ENCODE measurements around the gene GABPA. TPM values are rescaled to one million over a fixed set of nuclear protein-coding genes. Genes with fewer than 3 reads are reported as not detected.
"Not testable (repeated sequence)": the region's sequence is repeated elsewhere in the genome, so short reads cannot be mapped to it uniquely, and the experiment has no call there.

Gene GABPA
- total and polyA plus RNA-seq, 2 donors: 16.3 to 75.9 TPM

DNA sequence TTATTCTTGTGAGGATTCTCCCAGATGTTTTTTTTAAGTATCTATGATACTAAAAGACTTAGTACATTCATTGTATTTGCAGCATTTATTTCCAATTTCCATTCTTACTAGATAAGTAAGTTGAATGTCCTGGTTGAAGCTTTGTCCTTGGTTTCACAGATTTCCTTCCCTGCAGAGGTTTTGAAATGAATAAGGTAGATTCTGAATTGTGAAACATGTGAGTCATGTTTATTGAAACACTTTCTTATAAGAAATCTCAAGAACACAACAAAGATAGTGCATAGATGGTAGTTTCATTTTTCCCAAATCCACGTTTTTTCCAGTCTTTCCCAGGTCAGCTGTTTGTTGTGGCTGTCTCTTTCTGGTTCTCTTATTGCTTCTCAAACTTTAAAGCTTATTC is 24.8 kb downstream of the GABPA start:
- Histone ChIP-seq H3K4me3 (ENCODE audit: low read depth, low read length) (no peak overlapping the region), H3K36me3 (ENCODE audit: insufficient read depth) (peaks cover 8% of the 10 kb centered on the region), H3K27ac (ENCODE audit: low read depth) (no peak overlapping the region), H3K4me1 (ENCODE audit: insufficient read depth) (peaks cover 1% of the 10 kb centered on the region)
- 73% methylated on average over 1 of the region's 1 CpG for WGBS
- no peak for DNase-seq (ENCODE audit: extremely low spot score)

DNA sequence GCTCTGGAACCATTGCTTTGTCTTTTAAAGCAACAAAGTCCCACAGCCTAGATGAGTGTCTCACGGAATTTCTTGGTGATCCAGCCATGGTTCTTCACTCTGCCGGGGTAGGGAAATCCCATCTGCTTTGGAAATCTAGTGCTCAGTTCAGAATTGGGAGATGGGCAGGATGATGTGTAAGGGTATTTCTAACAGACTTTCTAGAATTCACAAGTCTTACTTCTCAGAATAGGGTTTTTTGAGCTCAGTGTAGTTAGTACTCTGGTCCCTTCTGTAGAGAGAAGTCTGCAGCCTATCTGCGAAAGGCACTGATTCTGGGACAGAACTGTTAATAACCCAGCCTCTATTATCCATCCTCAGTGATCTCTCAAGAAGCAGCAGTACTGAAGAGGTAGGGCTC is 25.3 kb downstream of the GABPA start:
- Histone ChIP-seq H3K27ac (ENCODE audit: low read depth) (no peak overlapping the region), H3K4me1 (ENCODE audit: insufficient read depth) (peaks cover 1% of the 10 kb centered on the region), H3K4me3 (ENCODE audit: low read depth, low read length) (no peak overlapping the region), H3K36me3 (ENCODE audit: insufficient read depth) (peaks cover 8% of the 10 kb centered on the region)
- no peak for DNase-seq (ENCODE audit: extremely low spot score)
- 98% methylated on average over 3 of the region's 3 CpGs for WGBS

DNA sequence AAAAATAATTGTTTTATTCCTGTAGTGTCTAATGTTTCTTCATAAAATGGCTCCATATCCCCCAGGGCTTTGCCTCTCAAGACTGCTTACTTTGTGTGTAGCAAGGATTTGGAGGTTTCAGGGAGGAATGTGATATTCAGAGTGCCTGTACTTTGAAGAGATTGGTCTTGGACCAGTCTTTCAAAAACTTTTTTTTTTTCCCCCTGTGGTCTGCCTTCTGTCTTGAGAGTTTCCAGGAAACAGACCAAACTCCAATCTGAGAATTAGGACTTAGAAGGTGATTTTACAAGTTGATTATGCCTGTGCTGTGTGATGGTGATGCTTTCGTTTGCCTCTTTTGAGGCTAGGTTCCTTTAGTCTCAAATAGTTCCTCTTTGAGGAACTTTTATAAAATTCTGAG is 25.9 kb downstream of the GABPA start:
- no peak overlapping the region for H3K4me3 ChIP-seq (ENCODE audit: low read depth, low read length)
- DNase-seq (ENCODE audit: extremely low spot score): no peak
- peaks cover 1% of the 10 kb centered on the region for H3K4me1 ChIP-seq (ENCODE audit: insufficient read depth)
- H3K36me3 ChIP-seq (ENCODE audit: insufficient read depth): peaks cover 8% of the 10 kb centered on the region
- H3K27ac ChIP-seq (ENCODE audit: low read depth): no peak overlapping the region
- 91% methylated on average over 1 of the region's 1 CpG for WGBS

DNA sequence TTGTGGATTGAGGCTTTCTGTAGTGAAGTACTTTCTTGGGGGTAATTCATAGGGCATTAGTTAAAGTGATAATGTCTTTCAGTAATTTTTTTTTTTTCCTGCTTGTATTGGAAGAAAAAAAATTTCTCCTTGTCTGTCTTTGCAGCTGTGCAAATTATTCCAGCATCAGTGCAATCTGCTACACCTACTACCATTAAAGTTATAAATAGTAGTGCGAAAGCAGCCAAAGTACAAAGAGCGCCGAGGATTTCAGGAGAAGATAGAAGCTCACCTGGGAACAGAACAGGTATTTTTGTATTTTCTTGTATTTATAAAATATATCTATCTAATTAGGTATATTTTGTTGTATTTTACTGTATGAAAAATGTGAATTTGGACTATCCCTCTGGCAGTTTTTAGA is 29.3 kb downstream of the GABPA start:
- DNase-seq (ENCODE audit: extremely low spot score): no peak
- H3K4me3 ChIP-seq (ENCODE audit: low read depth, low read length): no peak overlapping the region
- peaks cover 1% of the 10 kb centered on the region for H3K4me1 ChIP-seq (ENCODE audit: insufficient read depth)
- no peak overlapping the region for H3K27ac ChIP-seq (ENCODE audit: low read depth)
- 95% methylated on average over 3 of the region's 3 CpGs for WGBS
- peaks cover 8% of the 10 kb centered on the region for H3K36me3 ChIP-seq (ENCODE audit: insufficient read depth)

DNA sequence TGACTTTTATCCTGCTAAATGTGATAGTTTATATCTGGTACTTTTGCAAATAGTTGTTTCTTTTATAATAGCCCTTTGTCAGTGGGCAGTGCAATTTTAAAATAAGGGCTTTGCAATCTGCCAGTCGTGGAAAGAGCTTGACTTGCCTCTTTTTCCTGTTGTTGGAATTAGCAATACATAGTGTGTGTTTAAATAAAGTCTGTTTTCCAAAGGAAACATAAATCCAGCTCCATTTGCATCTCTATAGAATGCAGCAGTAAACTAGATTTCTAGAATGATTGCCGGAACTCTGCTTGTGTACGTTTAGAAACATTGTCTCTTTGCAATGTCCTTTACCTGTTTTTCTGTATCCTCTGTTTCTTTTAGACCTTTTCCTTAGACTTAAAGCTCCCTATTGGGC is 33.1 kb downstream of the GABPA start:
- 66% methylated on average over 3 of the region's 3 CpGs for WGBS
- no peak for DNase-seq (ENCODE audit: extremely low spot score)
- Histone ChIP-seq H3K36me3 (ENCODE audit: insufficient read depth) (peaks cover 3% of the 10 kb centered on the region), H3K4me1 (ENCODE audit: insufficient read depth) (no peaks in the 10 kb centered on the region), H3K4me3 (ENCODE audit: low read depth, low read length) (no peak overlapping the region), H3K27ac (ENCODE audit: low read depth) (no peak overlapping the region)

DNA sequence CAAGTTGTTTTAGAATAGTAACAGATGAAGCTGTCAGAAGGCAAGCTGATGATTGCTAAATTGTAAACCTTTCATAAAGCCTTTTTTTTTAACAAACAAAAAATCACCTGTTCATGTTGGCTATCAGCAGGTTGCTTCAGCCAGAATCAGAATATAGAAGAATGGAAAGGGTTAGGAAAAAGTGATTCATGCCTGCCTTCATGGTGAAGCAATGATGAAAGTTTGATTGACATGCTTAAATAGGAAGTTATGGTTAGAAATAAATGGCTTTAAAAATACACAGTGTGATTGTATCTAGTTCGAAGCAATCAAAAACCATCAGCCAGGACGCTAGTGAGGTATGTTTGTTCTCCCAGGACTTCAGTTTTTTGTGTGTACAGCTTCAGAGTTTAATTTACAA is 37.9 kb downstream of the GABPA start:
- Histone ChIP-seq H3K4me3 (ENCODE audit: low read depth, low read length) (no peak overlapping the region), H3K36me3 (ENCODE audit: insufficient read depth) (no peaks in the 10 kb centered on the region), H3K4me1 (ENCODE audit: insufficient read depth) (no peaks in the 10 kb centered on the region), H3K27ac (ENCODE audit: low read depth) (no peak overlapping the region)
- no peak for DNase-seq (ENCODE audit: extremely low spot score)
- 47% methylated on average over 2 of the region's 2 CpGs for WGBS

DNA sequence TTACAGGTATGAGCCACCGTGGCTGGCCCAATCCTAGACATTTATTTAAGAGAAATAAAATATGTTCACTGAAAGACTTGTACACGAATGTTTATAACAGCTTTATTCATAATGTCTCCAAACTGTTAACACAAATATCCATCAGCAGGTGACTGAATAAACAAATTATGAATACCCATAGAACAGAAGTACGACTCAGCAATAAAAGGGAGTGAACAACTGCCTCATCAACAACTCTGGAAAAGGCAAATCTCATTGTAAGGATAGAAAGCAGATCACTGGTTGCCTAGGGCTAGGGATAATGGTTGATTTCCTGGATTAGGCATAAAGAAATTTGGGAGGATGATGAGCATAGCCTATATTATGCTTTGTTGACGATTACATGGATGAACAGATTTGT is 41.7 kb downstream of the GABPA start:
- H3K36me3 ChIP-seq (ENCODE audit: insufficient read depth): no peaks in the 10 kb centered on the region
- WGBS: 72% methylated on average over 4 of the region's 4 CpGs

DNA sequence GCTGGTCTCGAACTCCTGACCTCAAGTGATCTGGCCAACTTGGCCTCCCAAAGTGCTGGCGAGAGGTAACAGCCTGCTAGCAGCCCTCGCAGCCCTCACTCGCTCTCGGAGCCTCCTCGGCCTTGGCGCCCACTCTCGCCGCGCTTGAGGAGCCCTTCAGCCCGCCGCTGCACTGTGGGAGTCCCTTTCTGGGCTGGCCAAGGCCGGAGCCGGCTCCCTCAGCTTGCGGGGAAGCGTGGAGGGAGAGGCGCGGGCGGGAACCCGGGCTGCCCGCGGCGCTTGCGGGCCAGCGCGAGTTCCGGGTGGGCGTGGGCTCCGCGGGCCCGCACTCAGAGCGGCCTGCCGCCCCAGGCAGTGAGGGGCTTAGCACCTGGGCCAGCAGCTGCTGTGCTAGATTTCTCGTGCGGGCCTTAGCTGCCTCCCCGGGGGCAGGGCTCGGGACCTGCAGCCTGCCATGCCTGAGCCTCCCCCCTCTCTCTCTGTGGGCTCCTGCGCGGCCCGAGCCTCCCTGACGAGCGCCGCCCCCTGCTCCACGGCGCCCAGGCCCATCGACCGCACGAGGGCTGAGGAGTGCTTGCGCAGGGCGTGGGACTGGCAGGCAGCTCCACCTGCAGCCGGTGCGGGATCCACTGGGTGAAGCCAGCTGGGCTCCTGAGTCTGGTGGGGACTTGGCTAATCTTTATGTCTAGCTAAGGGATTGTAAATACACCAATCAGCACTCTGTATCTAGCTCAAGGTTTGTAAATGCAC is 43.5 kb downstream of the GABPA start:
- not testable (repeated sequence) for DNase-seq (ENCODE audit: extremely low spot score); H3K27ac ChIP-seq (ENCODE audit: low read depth); H3K36me3 ChIP-seq (ENCODE audit: insufficient read depth); H3K4me1 ChIP-seq (ENCODE audit: insufficient read depth); H3K4me3 ChIP-seq (ENCODE audit: low read depth, low read length)
- WGBS: 93% methylated on average over 52 of the region's 52 CpGs

More for the DNA sequence above, 41.7 kb downstream of the GABPA start:
- Histone ChIP-seq H3K4me3 (ENCODE audit: low read depth, low read length) (no peak overlapping the region), H3K4me1 (ENCODE audit: insufficient read depth) (no peaks in the 10 kb centered on the region), H3K27ac (ENCODE audit: low read depth) (no peak overlapping the region)
- DNase-seq (ENCODE audit: extremely low spot score): no peak

DNA sequence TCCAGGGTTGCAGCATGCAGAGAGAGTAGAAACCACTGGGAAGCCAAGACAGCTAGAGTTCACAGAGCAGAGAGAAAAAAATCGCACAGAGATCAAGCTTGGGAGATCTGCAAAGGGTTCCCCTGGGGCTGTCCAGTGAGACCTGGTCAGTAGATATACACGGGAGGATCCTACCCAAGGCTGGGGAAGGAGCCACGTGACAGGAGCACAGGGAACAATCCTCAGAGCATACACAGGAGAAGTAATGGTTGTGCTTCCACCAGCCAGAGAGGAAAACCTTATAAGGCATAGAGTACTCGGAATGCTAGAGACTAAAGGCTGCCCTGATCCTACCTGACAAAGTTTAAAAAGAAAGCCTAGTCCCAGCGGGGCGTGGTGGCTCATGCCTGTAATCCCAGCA is 53.9 kb downstream of the GABPA start:
- WGBS: 60% methylated on average over 6 of the region's 6 CpGs
- Histone ChIP-seq H3K4me3 (ENCODE audit: low read depth, low read length) (no peak overlapping the region), H3K36me3 (ENCODE audit: insufficient read depth) (no peaks in the 10 kb centered on the region), H3K27ac (ENCODE audit: low read depth) (no peak overlapping the region), H3K4me1 (ENCODE audit: insufficient read depth) (no peaks in the 10 kb centered on the region)
- no peak for DNase-seq (ENCODE audit: extremely low spot score)

DNA sequence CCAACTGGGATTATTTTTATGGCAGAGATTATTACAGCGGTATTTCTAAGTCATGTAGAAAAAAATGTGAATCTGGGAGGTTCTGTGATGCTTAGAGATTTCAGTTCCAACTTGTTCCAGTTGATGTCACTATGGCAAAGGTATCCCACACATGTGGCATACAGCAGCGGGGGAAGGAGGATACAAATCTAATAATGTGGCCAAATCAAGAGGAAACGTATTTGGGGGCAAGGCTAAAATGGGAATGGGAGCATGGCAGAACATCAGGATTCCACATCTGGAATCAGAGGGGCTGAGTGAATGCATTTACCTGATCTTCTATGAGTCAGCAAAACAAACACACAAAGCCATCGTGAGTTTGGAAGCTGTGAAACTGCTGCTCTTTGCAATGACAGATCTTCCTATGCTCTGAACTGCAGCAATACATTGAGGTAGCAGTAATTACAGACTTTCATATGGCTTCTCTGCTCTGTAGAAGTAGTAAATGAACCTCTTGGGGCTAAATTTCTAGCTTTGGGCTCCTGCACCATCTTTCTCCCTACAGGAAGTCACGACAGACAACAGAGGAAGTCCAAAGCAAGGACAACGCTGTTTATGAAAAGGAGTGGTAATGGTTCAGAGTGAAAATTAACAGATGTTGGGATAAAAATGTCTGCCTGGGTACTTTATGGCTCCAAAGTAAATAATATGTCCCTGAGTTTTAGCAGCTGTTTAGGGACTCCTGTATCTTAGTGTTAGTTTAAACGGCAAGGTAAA is 55.5 kb downstream of the GABPA start:
- H3K4me1 ChIP-seq (ENCODE audit: insufficient read depth): no peaks in the 10 kb centered on the region
- peak; percentile 43 for DNase-seq (ENCODE audit: extremely low spot score)
- H3K36me3 ChIP-seq (ENCODE audit: insufficient read depth): no peaks in the 10 kb centered on the region
- H3K27ac ChIP-seq (ENCODE audit: low read depth): no peak overlapping the region
- 8% methylated on average over 7 of the region's 7 CpGs for WGBS
- H3K4me3 ChIP-seq (ENCODE audit: low read depth, low read length): peak overlapping the region; percentile 37

DNA sequence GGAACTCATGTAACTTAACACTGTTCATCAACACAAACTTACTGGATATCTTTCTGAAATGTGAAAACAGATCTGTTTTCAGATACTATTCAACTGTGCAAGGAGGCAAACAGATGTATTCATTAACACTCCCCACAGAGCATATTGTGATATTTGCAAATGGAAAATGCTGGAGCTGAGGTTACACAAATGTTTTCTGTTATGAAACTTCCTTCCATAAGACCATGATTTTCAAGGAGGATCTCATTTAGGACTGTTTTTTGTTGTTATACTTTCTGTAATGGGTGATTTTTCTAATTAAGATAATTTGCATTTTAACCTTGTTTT is 56.1 kb downstream of the GABPA start:
- H3K4me3 ChIP-seq (ENCODE audit: low read depth, low read length): peak overlapping the region; percentile 37
- no peak for DNase-seq (ENCODE audit: extremely low spot score)
- H3K4me1 ChIP-seq (ENCODE audit: insufficient read depth): no peaks in the 10 kb centered on the region
- no peak overlapping the region for H3K27ac ChIP-seq (ENCODE audit: low read depth)
- H3K36me3 ChIP-seq (ENCODE audit: insufficient read depth): no peaks in the 10 kb centered on the region

DNA sequence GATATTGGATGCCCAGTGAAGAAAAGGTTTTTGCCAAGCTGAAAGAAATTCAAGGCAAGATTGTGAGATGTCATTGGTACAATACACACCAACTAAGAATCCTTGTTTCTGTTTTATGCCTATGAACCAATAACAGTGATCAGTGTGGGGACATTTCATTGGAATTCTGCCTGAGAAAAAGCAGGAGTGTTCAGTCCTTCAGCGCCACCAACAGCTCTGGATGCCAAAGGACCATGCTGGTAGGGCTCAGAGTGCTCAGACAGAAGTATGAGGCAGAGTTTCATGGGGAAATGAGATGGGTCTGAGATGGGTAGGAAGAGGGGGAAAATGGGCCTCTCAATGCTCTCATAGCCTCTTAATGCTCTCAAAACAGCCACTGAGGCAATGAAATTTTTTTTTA is 56.5 kb downstream of the GABPA start:
- Histone ChIP-seq H3K4me1 (ENCODE audit: insufficient read depth) (no peaks in the 10 kb centered on the region), H3K36me3 (ENCODE audit: insufficient read depth) (no peaks in the 10 kb centered on the region), H3K4me3 (ENCODE audit: low read depth, low read length) (no peak overlapping the region), H3K27ac (ENCODE audit: low read depth) (no peak overlapping the region)
- no peak for DNase-seq (ENCODE audit: extremely low spot score)
- WGBS: 73% methylated on average over 1 of the region's 1 CpG

DNA sequence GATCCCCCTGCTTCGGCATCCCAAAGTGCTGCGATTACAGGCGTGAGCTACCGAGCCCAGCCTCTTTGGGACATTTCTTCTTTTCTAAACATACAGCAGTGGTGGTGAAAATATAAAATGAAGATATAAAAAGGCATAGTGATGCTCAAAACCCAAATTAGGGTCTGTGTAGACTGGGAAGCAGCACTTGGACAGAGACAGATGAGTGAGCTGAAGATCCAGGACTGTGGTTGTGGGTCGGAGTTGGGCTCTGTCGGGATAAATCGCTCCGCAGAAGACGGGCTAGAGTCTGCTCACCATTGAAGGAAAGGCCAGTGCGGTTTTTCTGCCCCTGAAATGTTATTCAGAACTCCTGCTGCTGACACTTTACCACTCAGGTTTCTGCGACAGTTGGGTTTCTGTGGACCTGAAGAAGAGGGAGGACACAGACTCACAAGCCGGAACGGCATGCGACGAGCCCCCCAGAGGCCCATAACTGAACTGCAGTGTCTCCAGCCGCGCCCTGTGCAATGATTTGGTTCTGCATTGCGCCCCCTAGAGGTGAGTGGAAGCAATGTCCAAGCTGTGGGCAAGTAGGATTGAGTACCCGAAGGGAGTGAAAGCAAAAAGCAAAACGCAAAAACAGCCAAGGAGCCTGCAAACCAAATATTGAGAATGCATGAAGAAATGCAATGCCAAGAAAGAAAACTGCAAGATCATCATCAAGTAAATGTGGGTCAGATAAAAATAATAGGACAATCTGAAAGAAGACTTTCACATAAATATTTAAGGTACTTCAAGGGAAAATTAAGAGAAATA is 66.6 kb downstream of the GABPA start:
- H3K27ac ChIP-seq (ENCODE audit: low read depth): no peak overlapping the region
- peak; percentile 25 for DNase-seq (ENCODE audit: extremely low spot score)
- no peaks in the 10 kb centered on the region for H3K4me1 ChIP-seq (ENCODE audit: insufficient read depth)
- no peak overlapping the region for H3K4me3 ChIP-seq (ENCODE audit: low read depth, low read length)
- peaks cover 2% of the 10 kb centered on the region for H3K36me3 ChIP-seq (ENCODE audit: insufficient read depth)
- 38% methylated on average over 20 of the region's 20 CpGs for WGBS

DNA sequence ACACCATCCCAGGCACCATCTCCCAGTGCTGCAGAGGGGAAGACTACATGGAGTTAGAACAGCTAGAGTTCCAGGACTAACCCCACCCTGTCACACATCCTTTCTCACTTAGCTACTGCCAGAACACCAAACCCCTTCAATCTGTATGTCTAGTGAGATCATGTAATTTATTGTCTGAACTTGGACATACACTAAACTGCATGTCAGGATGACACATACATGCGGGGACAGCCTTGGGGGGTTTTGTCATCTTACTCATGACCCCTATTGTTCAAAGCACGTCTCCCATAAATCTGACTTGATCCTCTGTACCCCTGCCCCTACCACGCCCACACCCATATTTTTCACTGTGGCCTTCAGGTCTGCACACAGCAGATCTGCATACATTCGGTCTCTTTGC is 71.3 kb downstream of the GABPA start:
- no peak overlapping the region for H3K27ac ChIP-seq (ENCODE audit: low read depth)
- 81% methylated on average over 4 of the region's 4 CpGs for WGBS
- DNase-seq (ENCODE audit: extremely low spot score): no peak
- H3K4me3 ChIP-seq (ENCODE audit: low read depth, low read length): no peak overlapping the region
- no peaks in the 10 kb centered on the region for H3K4me1 ChIP-seq (ENCODE audit: insufficient read depth)
- H3K36me3 ChIP-seq (ENCODE audit: insufficient read depth): no peaks in the 10 kb centered on the region

All from urinary bladder (tissue), 4 donors.